Endothelial cell (in vitro differentiated cells): ENCODE measurements around the gene WDR4. TPM values are rescaled to one million over a fixed set of nuclear protein-coding genes. Genes with fewer than 3 reads are reported as not detected.

Experiments used
- DNase-seq: peaks from one replicate; pipeline ENCODE4 v3.0.0; 2021; ENCODE audit warnings: low spot score
- H3K27ac Mint-ChIP-seq: one replicate; pipeline ENCODE4 v1.8.0; 2021; ENCODE audit warnings: mixed read lengths, inconsistent platforms; ENCODE audit not compliant: unreplicated experiment
- H3K27me3 Mint-ChIP-seq: one replicate; pipeline ENCODE4 v1.8.0; 2021; ENCODE audit warnings: mild to moderate bottlenecking, moderate library complexity, mixed read lengths, inconsistent platforms; ENCODE audit not compliant: unreplicated experiment
- H3K36me3 Mint-ChIP-seq: one replicate; pipeline ENCODE4 v1.8.0; 2021; ENCODE audit warnings: mild to moderate bottlenecking, low read depth, mixed read lengths, inconsistent platforms; ENCODE audit not compliant: unreplicated experiment
- H3K4me1 Mint-ChIP-seq: one replicate; pipeline ENCODE4 v1.8.0; 2021; ENCODE audit warnings: mild to moderate bottlenecking, mixed read lengths, inconsistent platforms; ENCODE audit not compliant: unreplicated experiment
- H3K4me3 Mint-ChIP-seq: one replicate; pipeline ENCODE4 v1.8.0; 2021; ENCODE audit warnings: mild to moderate bottlenecking, mixed read lengths, inconsistent platforms; ENCODE audit not compliant: unreplicated experiment
- H3K9me3 Mint-ChIP-seq: one replicate; pipeline ENCODE4 v1.8.0; 2021; ENCODE audit warnings: mixed read lengths, inconsistent platforms; ENCODE audit not compliant: unreplicated experiment
- CTCF ChIP-seq: fragments of 200-600 bp; sonication (generic); IDR thresholded peaks from one replicate; pipeline ENCODE4 v1.5.0; 2021; ENCODE audit warnings: antibody characterized with exemption; ENCODE audit not compliant: unreplicated experiment
- total RNA-seq: library from RNA; stranded (reverse); fragmentation: NEBNext Ultra II Directional; extraction: Animal tissue kit (Norgen Biotek cat#: 25700); gene quantifications from one replicate; pipeline ENCODE4 v1.2.1, GENCODE V29; 2021; ENCODE audit not compliant: unreplicated experiment

The WDR4 gene
- total RNA-seq, 1 donor from 2014 or later: 14.3 TPM

- peaks cover 50% of the 10 kb centered on the region for H3K36me3 Mint-ChIP-seq
- H3K27me3 Mint-ChIP-seq: peaks cover 9% of the 10 kb centered on the region
- no peak overlapping the region for H3K4me3 Mint-ChIP-seq
- no peak for DNase-seq
- H3K9me3 Mint-ChIP-seq: no peaks in the 10 kb centered on the region
- no peak for TF ChIP-seq CTCF
- peaks cover 4% of the 10 kb centered on the region for H3K4me1 Mint-ChIP-seq
- H3K27ac Mint-ChIP-seq: peak overlapping the region; percentile 1
Observed at GRCh38 chr21:42855171-42855936, 24.0 kb downstream of the WDR4 start.

- H3K27me3 Mint-ChIP-seq: peaks cover 10% of the 10 kb centered on the region
- H3K4me3 Mint-ChIP-seq: no peak overlapping the region
- DNase-seq: no peak
- peaks cover 54% of the 10 kb centered on the region for H3K36me3 Mint-ChIP-seq
- no peak overlapping the region for H3K27ac Mint-ChIP-seq
- no peaks in the 10 kb centered on the region for H3K9me3 Mint-ChIP-seq
- H3K4me1 Mint-ChIP-seq: peaks cover 4% of the 10 kb centered on the region
- no peak for TF ChIP-seq CTCF
Observed at GRCh38 chr21:42854246-42855010, 24.9 kb downstream of the WDR4 start.

GRCh38 chr21:42853621-42854020 lies 25.7 kb downstream of the WDR4 start:
- DNase-seq: no peak
- Mint-ChIP-seq H3K4me3 (no peak overlapping the region), H3K27ac (no peak overlapping the region), H3K4me1 (peaks cover 4% of the 10 kb centered on the region), H3K36me3 (peaks cover 55% of the 10 kb centered on the region), H3K27me3 (peaks cover 15% of the 10 kb centered on the region), H3K9me3 (no peaks in the 10 kb centered on the region)
- no peak for TF ChIP-seq CTCF

GRCh38 chr21:42852925-42853570 lies 26.3 kb downstream of the WDR4 start:
- peaks cover 4% of the 10 kb centered on the region for H3K4me1 Mint-ChIP-seq
- TF ChIP-seq CTCF: no peak
- no peak overlapping the region for H3K4me3 Mint-ChIP-seq
- H3K36me3 Mint-ChIP-seq: peaks cover 54% of the 10 kb centered on the region
- H3K27me3 Mint-ChIP-seq: peaks cover 15% of the 10 kb centered on the region
- no peak overlapping the region for H3K27ac Mint-ChIP-seq
- no peak for DNase-seq
- H3K9me3 Mint-ChIP-seq: no peaks in the 10 kb centered on the region
